Ishikawa (cell line): ENCODE results near the gene CADM2.

Experiments
- CEBPB ChIP-seq: IDR thresholded peaks from 2 replicates; pipeline ENCODE4 v1.6.1; 2012
- CREB1 ChIP-seq: IDR thresholded peaks from 2 replicates; pipeline ENCODE4 v1.6.1; 2012; ENCODE audit warnings: low read depth
- EGR1 ChIP-seq: IDR thresholded peaks from 2 replicates; pipeline ENCODE4 v1.6.1; 2012
- EP300 ChIP-seq: IDR thresholded peaks from 2 replicates; pipeline ENCODE4 v1.6.1; 2012; ENCODE audit warnings: borderline replicate concordance
- FOXM1 ChIP-seq: IDR thresholded peaks from 2 replicates; pipeline ENCODE4 v1.6.1; 2012; ENCODE audit warnings: low read depth, borderline replicate concordance
- NFIC ChIP-seq: IDR thresholded peaks from 2 replicates; pipeline ENCODE4 v1.6.1; 2012
- RAD21 ChIP-seq: IDR thresholded peaks from 2 replicates; pipeline ENCODE4 v1.6.1; 2012; ENCODE audit warnings: low read depth
- TAF1 ChIP-seq: IDR thresholded peaks from 2 replicates; pipeline ENCODE4 v1.6.1; 2012; ENCODE audit warnings: low read depth, mild to moderate bottlenecking
- TCF12 ChIP-seq: IDR thresholded peaks from 2 replicates; pipeline ENCODE4 v1.6.1; 2012; ENCODE audit warnings: low read depth
- TEAD4 ChIP-seq: IDR thresholded peaks from 2 replicates; pipeline ENCODE4 v1.6.1; 2012
- YY1 ChIP-seq: IDR thresholded peaks from 2 replicates; pipeline ENCODE4 v1.6.1; 2012; ENCODE audit warnings: low read depth
- ZBTB7A ChIP-seq: IDR thresholded peaks from 2 replicates; pipeline ENCODE4 v1.6.1; 2012; ENCODE audit warnings: low read depth
- TF ChIP-seq, protein P1 (sequence below): IDR thresholded peaks from 2 replicates; pipeline ENCODE4 v1.6.1; 2012; ENCODE audit warnings: low read depth, mild to moderate bottlenecking
- TF ChIP-seq, protein P2 (sequence below): IDR thresholded peaks from 2 replicates; pipeline ENCODE4 v1.6.1; 2012
- TF ChIP-seq, protein P3 (sequence below): IDR thresholded peaks from 2 replicates; pipeline ENCODE4 v1.6.1; 2012

Gene CADM2

GRCh38 chr3:85846940-85847339 lies 888.2 kb downstream of the CADM2 start:
- TF ChIP-seq EP300 (no peak), TEAD4 (no peak), TCF12 (no peak), CREB1 (no peak), FOXM1 (no peak), EGR1 (no peak), TAF1 (no peak), CEBPB (no peak), ZBTB7A (no peak), NFIC (no peak), RAD21 (no peak), YY1 (no peak)
- TF ChIP-seq, protein P1, sequence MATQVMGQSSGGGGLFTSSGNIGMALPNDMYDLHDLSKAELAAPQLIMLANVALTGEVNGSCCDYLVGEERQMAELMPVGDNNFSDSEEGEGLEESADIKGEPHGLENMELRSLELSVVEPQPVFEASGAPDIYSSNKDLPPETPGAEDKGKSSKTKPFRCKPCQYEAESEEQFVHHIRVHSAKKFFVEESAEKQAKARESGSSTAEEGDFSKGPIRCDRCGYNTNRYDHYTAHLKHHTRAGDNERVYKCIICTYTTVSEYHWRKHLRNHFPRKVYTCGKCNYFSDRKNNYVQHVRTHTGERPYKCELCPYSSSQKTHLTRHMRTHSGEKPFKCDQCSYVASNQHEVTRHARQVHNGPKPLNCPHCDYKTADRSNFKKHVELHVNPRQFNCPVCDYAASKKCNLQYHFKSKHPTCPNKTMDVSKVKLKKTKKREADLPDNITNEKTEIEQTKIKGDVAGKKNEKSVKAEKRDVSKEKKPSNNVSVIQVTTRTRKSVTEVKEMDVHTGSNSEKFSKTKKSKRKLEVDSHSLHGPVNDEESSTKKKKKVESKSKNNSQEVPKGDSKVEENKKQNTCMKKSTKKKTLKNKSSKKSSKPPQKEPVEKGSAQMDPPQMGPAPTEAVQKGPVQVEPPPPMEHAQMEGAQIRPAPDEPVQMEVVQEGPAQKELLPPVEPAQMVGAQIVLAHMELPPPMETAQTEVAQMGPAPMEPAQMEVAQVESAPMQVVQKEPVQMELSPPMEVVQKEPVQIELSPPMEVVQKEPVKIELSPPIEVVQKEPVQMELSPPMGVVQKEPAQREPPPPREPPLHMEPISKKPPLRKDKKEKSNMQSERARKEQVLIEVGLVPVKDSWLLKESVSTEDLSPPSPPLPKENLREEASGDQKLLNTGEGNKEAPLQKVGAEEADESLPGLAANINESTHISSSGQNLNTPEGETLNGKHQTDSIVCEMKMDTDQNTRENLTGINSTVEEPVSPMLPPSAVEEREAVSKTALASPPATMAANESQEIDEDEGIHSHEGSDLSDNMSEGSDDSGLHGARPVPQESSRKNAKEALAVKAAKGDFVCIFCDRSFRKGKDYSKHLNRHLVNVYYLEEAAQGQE, result no peak
- TF ChIP-seq, protein P2, sequence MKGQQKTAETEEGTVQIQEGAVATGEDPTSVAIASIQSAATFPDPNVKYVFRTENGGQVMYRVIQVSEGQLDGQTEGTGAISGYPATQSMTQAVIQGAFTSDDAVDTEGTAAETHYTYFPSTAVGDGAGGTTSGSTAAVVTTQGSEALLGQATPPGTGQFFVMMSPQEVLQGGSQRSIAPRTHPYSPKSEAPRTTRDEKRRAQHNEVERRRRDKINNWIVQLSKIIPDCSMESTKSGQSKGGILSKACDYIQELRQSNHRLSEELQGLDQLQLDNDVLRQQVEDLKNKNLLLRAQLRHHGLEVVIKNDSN, result no peak
- TF ChIP-seq, protein P3, sequence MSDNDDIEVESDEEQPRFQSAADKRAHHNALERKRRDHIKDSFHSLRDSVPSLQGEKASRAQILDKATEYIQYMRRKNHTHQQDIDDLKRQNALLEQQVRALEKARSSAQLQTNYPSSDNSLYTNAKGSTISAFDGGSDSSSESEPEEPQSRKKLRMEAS, result no peak

GRCh38 chr3:85851071-85851470 lies 892.3 kb downstream of the CADM2 start:
- TF ChIP-seq TCF12 (no peak), RAD21 (no peak), EGR1 (no peak), CREB1 (no peak), NFIC (no peak), FOXM1 (no peak), ZBTB7A (no peak)
- TF ChIP-seq, protein P3, result no peak
- TF ChIP-seq, protein P1, result no peak

- TF ChIP-seq, protein P2, result no peak
- TF ChIP-seq NFIC, result no peak
Observed at GRCh38 chr3:85853805-85854204, 895.0 kb downstream of the CADM2 start.

DNA sequence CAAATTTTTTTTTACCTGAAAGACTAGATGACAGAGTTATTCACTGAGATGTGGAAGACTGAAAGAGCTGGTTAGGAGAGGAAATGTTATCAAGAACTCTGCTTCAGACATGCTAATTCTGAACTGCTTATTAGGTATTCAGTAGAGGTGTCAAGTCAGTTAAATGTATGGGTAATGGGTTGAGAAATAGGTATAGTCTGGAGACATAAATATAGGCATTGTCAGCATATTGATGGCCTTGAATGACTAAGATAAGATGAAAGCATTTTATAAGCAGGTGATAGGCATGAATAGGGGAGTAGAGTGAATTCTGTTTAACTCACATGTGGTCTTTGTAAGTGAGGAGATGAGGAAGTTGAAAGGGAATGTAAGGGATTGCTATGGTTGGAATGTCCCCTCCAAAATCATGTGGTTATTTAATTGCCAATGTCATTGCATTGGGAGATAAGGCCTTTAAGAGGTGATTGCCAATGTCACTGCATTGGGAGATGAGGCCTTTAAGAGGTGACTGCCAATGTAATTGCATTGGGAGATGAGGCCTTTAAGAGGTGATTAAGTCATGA lies 904.2 kb downstream of the CADM2 start:
- TF ChIP-seq, protein P1, result no peak
- no peak for TF ChIP-seq TEAD4
- no peak for TF ChIP-seq FOXM1
- no peak for TF ChIP-seq ZBTB7A
- no peak for TF ChIP-seq TCF12
- TF ChIP-seq NFIC, result no peak
- no peak for TF ChIP-seq EGR1
- TF ChIP-seq, protein P3, result no peak
- no peak for TF ChIP-seq YY1
- TF ChIP-seq CREB1, result no peak
- TF ChIP-seq, protein P2, result no peak
- TF ChIP-seq CEBPB, result no peak
- TF ChIP-seq TAF1, result no peak
- TF ChIP-seq RAD21, result no peak
- no peak for TF ChIP-seq EP300
